Endothelial cell of umbilical vein (primary cell): Measurements from ENCODE around the gene MED15. TPM values are rescaled to one million over a fixed set of nuclear protein-coding genes. Genes with fewer than 3 reads are reported as not detected.

Experiments used
- BruUV-seq: library from RNA; stranded (reverse); fragments of 400-500 nt; replicated peaks from 2 replicates; lab custom pipeline; 2021; lab: Mats Ljungman, UMichigan
- CTCF ChIA-PET: fragments of 300-600, 350-600 bp; sonication (Branson Sonifier 250); formaldehyde crosslinking; loops from one replicate; lab custom pipeline; 2021; ENCODE audit warnings: antibody characterized with exemption, inconsistent platforms; lab: Charles Lee
- POLR2A ChIA-PET: fragments of 300-600, 350-600 bp; sonication (Branson Sonifier 250); formaldehyde crosslinking; loops from one replicate; lab custom pipeline; 2021; ENCODE audit warnings: antibody characterized with exemption, inconsistent platforms; lab: Charles Lee
- DNase-seq: peaks from one replicate; pipeline ENCODE4 v3.0.0-alpha.2; 2011; ENCODE audit warnings: low read depth, low spot score
- FAIRE-seq: peaks from 2 replicates; lab custom pipeline; 2011; peaks lifted over from hg19 to GRCh38; lab: Jason Lieb, UNC
- H2AFZ ChIP-seq: 2 replicates; pipeline ENCODE4 v1.6.0; 2012; ENCODE audit warnings: low read depth, low read length, control low read depth, inconsistent platforms
- H3K27ac ChIP-seq: 2 replicates; pipeline ENCODE4 v1.5.1; 2011; ENCODE audit warnings: low read depth, mild to moderate bottlenecking, control low read depth, low read length, moderate library complexity; ENCODE audit not compliant: insufficient read depth
- H3K27me3 ChIP-seq, 2 experiments: 2 replicates each; pipeline versions ENCODE4 v1.6.0 to v1.6.1; 2011; ENCODE audit warnings: low read length in 2 of 2, mixed read lengths in 1 of 2; ENCODE audit not compliant: control insufficient read depth in 2 of 2, insufficient read depth in 2 of 2
- H3K36me3 ChIP-seq, 2 experiments: 2 replicates in 1 of 2; 3 replicates in 1 of 2; pipeline ENCODE4 v1.5.1; 2011; ENCODE audit warnings: low read length in 2 of 2, mild to moderate bottlenecking in 1 of 2, moderate library complexity in 1 of 2; ENCODE audit not compliant: control insufficient read depth in 2 of 2, insufficient read depth in 2 of 2; ENCODE audit errors: extremely low read depth in 1 of 2
- H3K4me1 ChIP-seq: 3 replicates; pipeline ENCODE4 v1.5.1; 2011; ENCODE audit warnings: mild to moderate bottlenecking, low read length; ENCODE audit not compliant: control insufficient read depth, insufficient read depth; ENCODE audit errors: extremely low read depth
- H3K4me2 ChIP-seq: 2 replicates; pipeline ENCODE4 v1.6.1; 2011; ENCODE audit warnings: low read length, control low read depth, mixed read lengths; ENCODE audit not compliant: insufficient read depth
- H3K4me3 ChIP-seq, 3 experiments: fragments of 200-600 bp in 1 of 3; sonication (generic), shearing (Covaris generic) in 1 of 3; replicated peaks in 1 of 3; 2 replicates each; pipeline ENCODE4 v1.5.1; 2011 to 2016; ENCODE audit warnings: control low read depth in 3 of 3, low read length in 3 of 3, mild to moderate bottlenecking in 2 of 3, inconsistent platforms in 1 of 3, low read depth in 1 of 3, moderate library complexity in 1 of 3; ENCODE audit not compliant: insufficient read depth in 1 of 3
- H3K79me2 ChIP-seq: 2 replicates; pipeline ENCODE4 v1.6.0; 2012; ENCODE audit warnings: low read length, inconsistent platforms; ENCODE audit not compliant: control insufficient read depth, insufficient read depth
- H3K9ac ChIP-seq: replicated peaks from 2 replicates; pipeline ENCODE3; 2011; ENCODE audit warnings: low read length, control low read depth; ENCODE audit not compliant: insufficient read depth; ENCODE audit errors: extremely low read depth
- H3K9me1 ChIP-seq: replicated peaks from 3 replicates; pipeline ENCODE4 v1.6.0; 2011; ENCODE audit warnings: mild to moderate bottlenecking, low read length; ENCODE audit not compliant: control insufficient read depth, insufficient read depth; ENCODE audit errors: extremely low read depth
- H3K9me3 ChIP-seq: replicated peaks from 2 replicates; pipeline ENCODE4 v1.5.1; 2012; ENCODE audit warnings: low read length, inconsistent platforms; ENCODE audit not compliant: control insufficient read depth, insufficient read depth
- H4K20me1 ChIP-seq: replicated peaks from 2 replicates; pipeline ENCODE3; 2011; ENCODE audit warnings: mild to moderate bottlenecking, low read length; ENCODE audit not compliant: control insufficient read depth, insufficient read depth; ENCODE audit errors: extremely low read depth
- EZH2 ChIP-seq: IDR thresholded peaks from 2 replicates; pipeline ENCODE4 v1.6.1; 2012; ENCODE audit warnings: borderline replicate concordance, low read depth, mild to moderate bottlenecking, moderate library complexity, low read length, inconsistent platforms; ENCODE audit not compliant: severe bottlenecking
- FOS ChIP-seq: IDR thresholded peaks from 2 replicates; pipeline ENCODE4 v1.6.1; 2011; ENCODE audit warnings: mild to moderate bottlenecking, low read length, moderate library complexity, borderline replicate concordance; ENCODE audit not compliant: insufficient read depth
- GATA2 ChIP-seq: IDR thresholded peaks from 2 replicates; pipeline ENCODE4 v1.7.0; 2011; ENCODE audit warnings: low read depth, mild to moderate bottlenecking, moderate library complexity, mixed read lengths, low read length; ENCODE audit not compliant: insufficient read length, insufficient read depth
- JUN ChIP-seq: IDR thresholded peaks from 2 replicates; pipeline ENCODE4 v1.6.1; 2011; ENCODE audit warnings: borderline replicate concordance, low read depth; ENCODE audit not compliant: insufficient read length, insufficient read depth
- MYC ChIP-seq: IDR thresholded peaks from one replicate; pipeline ENCODE4 v1.6.1; 2011; ENCODE audit warnings: mild to moderate bottlenecking, low read depth, low read length
- POLR2A ChIP-seq: IDR thresholded peaks from 2 replicates; pipeline ENCODE4 v1.6.1; 2012; ENCODE audit warnings: low read depth, mild to moderate bottlenecking, control low read depth, low read length
- POLR2AphosphoS5 ChIP-seq: IDR thresholded peaks from 2 replicates; pipeline ENCODE4 v1.6.1; 2012; ENCODE audit warnings: low read depth, mild to moderate bottlenecking, control low read depth, low read length, moderate library complexity; ENCODE audit not compliant: insufficient read depth
- dilution Hi-C: fragments of 300-500 bp; cut with MboI; formaldehyde crosslinking; loops from one replicate; pipeline ENCODE4 v1.15.0; 2019; ENCODE audit warnings: low sequenced_read_pairs; ENCODE audit not compliant: extremely low pct_ligation_motif_present
- intact Hi-C: fragments of 100-400 bp; cut with micrococcal nuclease; formaldehyde crosslinking; loops from one replicate; pipeline ENCODE4 v1.10.0; 2022
- polyA plus RNA-seq, 4 experiments: library from polyadenylated mRNA; depleted of rRNA in 3 of 4; stranded (reverse) in 3 of 4; unstranded in 1 of 4; fragments of >200 nt; gene quantifications; 2 replicates each; pipeline versions ENCODE4 v1.2.1 to v1.2.3, GENCODE V29; 2011 to 2012; ENCODE audit warnings: missing spikeins in 1 of 4
- total RNA-seq: library from RNA; stranded (reverse); gene quantifications from 2 replicates; pipeline ENCODE4 v1.2.3, GENCODE V29; 2021
- TF ChIP-seq, protein P1 (sequence below), 2 donors: IDR thresholded peaks; 1 replicate in 1 of 2; 2 replicates in 1 of 2; pipeline ENCODE4 v1.5.1; 2011; ENCODE audit warnings: low read length in 2 of 2, mild to moderate bottlenecking in 2 of 2, moderate library complexity in 2 of 2, control low read depth in 1 of 2, inconsistent platforms in 1 of 2, low read depth in 1 of 2; ENCODE audit not compliant: insufficient read depth in 1 of 2; ENCODE audit errors: extremely low read depth in 1 of 2
- TF ChIP-seq, protein P2 (sequence below): IDR thresholded peaks from 2 replicates; pipeline ENCODE4 v1.6.1; 2011; ENCODE audit not compliant: insufficient read depth, insufficient read length

The MED15 gene
- total and polyA plus RNA-seq, 2 donors (not counting 3 experiments of a cell fraction or from before 2014, with no cell fraction given): 68.1 to 138 TPM

DNA sequence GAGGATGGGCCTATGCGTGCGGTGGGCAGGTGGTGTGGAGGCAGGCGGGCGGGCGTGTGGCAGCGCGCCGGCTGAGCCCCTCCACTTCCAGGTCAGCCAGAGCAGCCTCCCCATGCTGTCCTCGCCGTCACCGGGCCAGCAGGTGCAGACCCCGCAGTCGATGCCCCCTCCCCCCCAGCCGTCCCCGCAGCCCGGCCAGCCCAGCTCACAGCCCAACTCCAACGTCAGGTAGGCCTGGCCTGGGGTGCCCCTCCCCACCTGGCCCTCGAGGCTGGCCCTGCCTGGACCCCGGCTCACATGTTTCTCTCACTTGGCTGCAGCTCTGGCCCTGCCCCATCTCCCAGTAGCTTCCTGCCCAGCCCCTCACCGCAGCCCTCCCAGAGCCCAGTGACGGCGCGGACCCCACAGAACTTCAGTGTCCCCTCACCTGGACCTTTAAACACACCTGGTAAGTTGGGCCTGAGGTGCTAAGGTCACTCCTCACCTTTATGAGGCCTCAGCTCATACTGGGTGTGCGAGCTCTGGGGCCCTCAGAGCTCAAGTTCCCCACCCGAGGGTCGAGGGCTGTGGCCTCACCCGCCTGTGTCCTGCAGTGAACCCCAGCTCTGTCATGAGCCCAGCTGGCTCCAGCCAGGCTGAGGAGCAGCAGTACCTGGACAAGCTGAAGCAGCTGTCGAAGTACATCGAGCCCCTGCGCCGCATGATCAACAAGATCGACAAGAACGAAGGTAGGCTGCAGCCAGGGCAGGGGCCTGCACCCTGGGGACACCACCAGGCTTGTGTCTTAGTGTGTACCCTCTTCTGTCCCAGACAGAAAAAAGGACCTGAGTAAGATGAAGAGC, 75.3 kb downstream of the MED15 start:
- ChIA-PET CTCF (interaction anchor here (1.8 to 2.0 kb wide), 2 partner anchors 12 to 18 kb away, joined by 6 to 8 read pairs; no protein-coding TSS in a partner anchor), POLR2A (no interaction called here)
- no peaks in the 10 kb centered on the region for H3K9me3 ChIP-seq
- no peak overlapping the region for H2AFZ ChIP-seq
- H3K9ac ChIP-seq: no peak overlapping the region
- dilution Hi-C loops: no loop called here
- H3K36me3 ChIP-seq: peaks cover 28 to 80% of the 10 kb centered on the region in 2 experiments
- intact Hi-C loops: no loop called here
- peaks cover 6% of the 10 kb centered on the region for H3K79me2 ChIP-seq
- FAIRE-seq (no peak), DNase-seq (no peak)
- H3K4me3 ChIP-seq: no peak overlapping the region
- BruUV-seq: no TSS peak
- no peaks in the 10 kb centered on the region for H3K27me3 ChIP-seq
- H4K20me1 ChIP-seq: no peaks in the 10 kb centered on the region
- H3K4me2 ChIP-seq: no peak overlapping the region
- no peaks in the 10 kb centered on the region for H3K4me1 ChIP-seq
- no peak overlapping the region for H3K27ac ChIP-seq
- TF ChIP-seq, protein P1, sequence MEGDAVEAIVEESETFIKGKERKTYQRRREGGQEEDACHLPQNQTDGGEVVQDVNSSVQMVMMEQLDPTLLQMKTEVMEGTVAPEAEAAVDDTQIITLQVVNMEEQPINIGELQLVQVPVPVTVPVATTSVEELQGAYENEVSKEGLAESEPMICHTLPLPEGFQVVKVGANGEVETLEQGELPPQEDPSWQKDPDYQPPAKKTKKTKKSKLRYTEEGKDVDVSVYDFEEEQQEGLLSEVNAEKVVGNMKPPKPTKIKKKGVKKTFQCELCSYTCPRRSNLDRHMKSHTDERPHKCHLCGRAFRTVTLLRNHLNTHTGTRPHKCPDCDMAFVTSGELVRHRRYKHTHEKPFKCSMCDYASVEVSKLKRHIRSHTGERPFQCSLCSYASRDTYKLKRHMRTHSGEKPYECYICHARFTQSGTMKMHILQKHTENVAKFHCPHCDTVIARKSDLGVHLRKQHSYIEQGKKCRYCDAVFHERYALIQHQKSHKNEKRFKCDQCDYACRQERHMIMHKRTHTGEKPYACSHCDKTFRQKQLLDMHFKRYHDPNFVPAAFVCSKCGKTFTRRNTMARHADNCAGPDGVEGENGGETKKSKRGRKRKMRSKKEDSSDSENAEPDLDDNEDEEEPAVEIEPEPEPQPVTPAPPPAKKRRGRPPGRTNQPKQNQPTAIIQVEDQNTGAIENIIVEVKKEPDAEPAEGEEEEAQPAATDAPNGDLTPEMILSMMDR (IDR thresholded peaks at IDR 0.05; ENCODE audit: extremely low read depth in 1 of 2, insufficient read depth in 1 of 2, low read depth in 1 of 2, low read length in 2 of 2): no peak
- TF ChIP-seq FOS: no peak
- no peak for TF ChIP-seq JUN
- TF ChIP-seq POLR2A: no peak
- TF ChIP-seq POLR2AphosphoS5: no peak
- TF ChIP-seq, protein P2, sequence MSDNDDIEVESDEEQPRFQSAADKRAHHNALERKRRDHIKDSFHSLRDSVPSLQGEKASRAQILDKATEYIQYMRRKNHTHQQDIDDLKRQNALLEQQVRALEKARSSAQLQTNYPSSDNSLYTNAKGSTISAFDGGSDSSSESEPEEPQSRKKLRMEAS: no peak
- TF ChIP-seq EZH2: no peak
- no peak for TF ChIP-seq GATA2
- TF ChIP-seq MYC: no peak
- no peaks in the 10 kb centered on the region for H3K9me1 ChIP-seq
